Smooth muscle cell (in vitro differentiated cells): ENCODE results near the gene DLG5. TPM values are rescaled to one million over a fixed set of nuclear protein-coding genes. Genes with fewer than 3 reads are reported as not detected.

ENCODE experiments used
- DNase-seq: peaks from one replicate; lab custom pipeline; 2025; ENCODE audit not compliant: unreplicated experiment; lab: John Stamatoyannopoulos, UW
- H2AFZ ChIP-seq: fragments of 200-600 bp; sonication (generic); 2 replicates; pipeline ENCODE4 v1.6.0; 2016; ENCODE audit warnings: antibody characterized with exemption, low read depth, mild to moderate bottlenecking
- H3F3A ChIP-seq: fragments of 200-600 bp; sonication (generic); 2 replicates; pipeline ENCODE4 v1.6.0; 2017; ENCODE audit warnings: antibody characterized with exemption, low read depth
- H3K27ac ChIP-seq: fragments of 200-600 bp; sonication (generic); 2 replicates; pipeline ENCODE4 v1.5.1; 2016; ENCODE audit warnings: low read depth, mild to moderate bottlenecking
- H3K27me3 ChIP-seq: fragments of 200-600 bp; sonication (generic); 2 replicates; pipeline ENCODE4 v1.6.1; 2016; ENCODE audit warnings: low read depth, mild to moderate bottlenecking
- H3K36me3 ChIP-seq: fragments of 200-600 bp; sonication (generic); 2 replicates; pipeline ENCODE4 v1.5.1; 2016; ENCODE audit warnings: low read depth
- H3K4me1 ChIP-seq: fragments of 200-600 bp; sonication (generic); 2 replicates; pipeline ENCODE4 v1.5.1; 2016; ENCODE audit warnings: low read depth
- H3K4me2 ChIP-seq: fragments of 200-600 bp; sonication (generic); 2 replicates; pipeline ENCODE4 v1.6.0; 2016; ENCODE audit warnings: mild to moderate bottlenecking
- H3K4me3 ChIP-seq: fragments of 200-600 bp; sonication (generic); 2 replicates; pipeline ENCODE4 v1.5.1; 2016; ENCODE audit warnings: mild to moderate bottlenecking
- H3K79me2 ChIP-seq: fragments of 200-600 bp; sonication (generic); 2 replicates; pipeline ENCODE4 v1.6.0; 2016; ENCODE audit warnings: low read depth, mild to moderate bottlenecking
- H3K9ac ChIP-seq: fragments of 200-600 bp; sonication (generic); 2 replicates; pipeline ENCODE4 v1.6.0; 2016; ENCODE audit warnings: low read depth
- H3K9me3 ChIP-seq: fragments of 200-600 bp; sonication (generic); replicated peaks from 2 replicates; pipeline ENCODE4 v1.5.1; 2016; ENCODE audit warnings: low read depth
- H4K20me1 ChIP-seq: fragments of 200-600 bp; sonication (generic); 2 replicates; pipeline ENCODE4 v1.6.0; 2016; ENCODE audit warnings: low read depth
- WGBS: methylation state at CpG from one replicate; pipeline ENCODE4 v1.1.7; 2016; ENCODE audit warnings: low lambda C conversion rate; 5-methylcytosine and 5-hydroxymethylcytosine counted together
- polyA plus RNA-seq: library from polyadenylated mRNA; unstranded; fragments of >200 nt; fragmentation: Nextera tagmentation; extraction: Ambion mirVana; gene quantifications from 2 replicates; pipeline ENCODE4 v1.2.1, GENCODE V29; 2016
- total RNA-seq: library from RNA; depleted of rRNA; stranded (reverse); fragments of >200 nt; gene quantifications from 2 replicates; pipeline ENCODE4 v1.2.3, GENCODE V29; 2014
- TF ChIP-seq, protein P1 (sequence below): fragments of 200-600 bp; sonication (generic); IDR thresholded peaks from 2 replicates; pipeline ENCODE4 v1.5.1; 2017; ENCODE audit warnings: borderline replicate concordance, mild to moderate bottlenecking, antibody characterized with exemption; ENCODE audit not compliant: insufficient read depth, poor library complexity, severe bottlenecking

Gene DLG5
- total and polyA plus RNA-seq, 2 experiments from 2014 or later, result 11.3 to 21.8 TPM

DNA sequence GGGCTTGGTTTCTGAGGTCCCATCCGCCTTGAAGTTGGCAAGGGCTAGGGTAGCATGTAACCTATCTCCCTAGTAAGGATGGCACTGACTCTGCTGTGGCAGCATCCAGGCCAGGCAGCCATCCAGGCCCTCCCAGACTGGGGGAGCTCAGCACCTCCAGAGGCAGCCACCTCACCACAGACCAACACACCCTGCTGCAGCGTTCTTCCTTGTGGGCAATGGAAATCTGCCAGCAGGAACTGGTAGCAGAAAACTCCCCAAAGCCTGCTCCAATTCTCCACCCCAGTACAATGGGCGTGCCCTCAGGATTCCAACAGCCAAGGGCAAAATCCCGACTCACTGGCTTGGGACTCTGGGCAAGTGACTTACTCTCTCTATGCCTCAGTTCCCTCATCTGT lies 27.5 kb downstream of the DLG5 start:
- H3K36me3 ChIP-seq, result no peaks in the 10 kb centered on the region
- no peak overlapping the region for H3K9ac ChIP-seq
- H3F3A ChIP-seq, result no peaks in the 10 kb centered on the region
- no peak overlapping the region for H3K4me3 ChIP-seq
- H3K79me2 ChIP-seq, result peaks cover 89% of the 10 kb centered on the region
- H3K4me1 ChIP-seq, result no peaks in the 10 kb centered on the region
- no peak overlapping the region for H2AFZ ChIP-seq
- H3K4me2 ChIP-seq, result no peak overlapping the region
- H3K9me3 ChIP-seq, result no peaks in the 10 kb centered on the region
- WGBS, result 82% methylated on average over 4 of the region's 4 CpGs
- no peak for DNase-seq
- TF ChIP-seq, protein P1, sequence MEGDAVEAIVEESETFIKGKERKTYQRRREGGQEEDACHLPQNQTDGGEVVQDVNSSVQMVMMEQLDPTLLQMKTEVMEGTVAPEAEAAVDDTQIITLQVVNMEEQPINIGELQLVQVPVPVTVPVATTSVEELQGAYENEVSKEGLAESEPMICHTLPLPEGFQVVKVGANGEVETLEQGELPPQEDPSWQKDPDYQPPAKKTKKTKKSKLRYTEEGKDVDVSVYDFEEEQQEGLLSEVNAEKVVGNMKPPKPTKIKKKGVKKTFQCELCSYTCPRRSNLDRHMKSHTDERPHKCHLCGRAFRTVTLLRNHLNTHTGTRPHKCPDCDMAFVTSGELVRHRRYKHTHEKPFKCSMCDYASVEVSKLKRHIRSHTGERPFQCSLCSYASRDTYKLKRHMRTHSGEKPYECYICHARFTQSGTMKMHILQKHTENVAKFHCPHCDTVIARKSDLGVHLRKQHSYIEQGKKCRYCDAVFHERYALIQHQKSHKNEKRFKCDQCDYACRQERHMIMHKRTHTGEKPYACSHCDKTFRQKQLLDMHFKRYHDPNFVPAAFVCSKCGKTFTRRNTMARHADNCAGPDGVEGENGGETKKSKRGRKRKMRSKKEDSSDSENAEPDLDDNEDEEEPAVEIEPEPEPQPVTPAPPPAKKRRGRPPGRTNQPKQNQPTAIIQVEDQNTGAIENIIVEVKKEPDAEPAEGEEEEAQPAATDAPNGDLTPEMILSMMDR, result no peak
- no peak overlapping the region for H3K27ac ChIP-seq
- peaks cover 97% of the 10 kb centered on the region for H4K20me1 ChIP-seq
- no peaks in the 10 kb centered on the region for H3K27me3 ChIP-seq

- peaks cover 97% of the 10 kb centered on the region for H4K20me1 ChIP-seq
- WGBS, result 63% methylated on average over 19 of the region's 19 CpGs
- H3K36me3 ChIP-seq, result no peaks in the 10 kb centered on the region
- H3F3A ChIP-seq, result no peaks in the 10 kb centered on the region
- H3K4me3 ChIP-seq, result no peak overlapping the region
- H2AFZ ChIP-seq, result no peak overlapping the region
- H3K27ac ChIP-seq, result no peak overlapping the region
- no peaks in the 10 kb centered on the region for H3K9me3 ChIP-seq
- TF ChIP-seq, protein P1, result no peak
- peak overlapping the region; percentile 17 for H3K4me2 ChIP-seq
- no peaks in the 10 kb centered on the region for H3K27me3 ChIP-seq
- peaks cover 91% of the 10 kb centered on the region for H3K79me2 ChIP-seq
- no peak overlapping the region for H3K9ac ChIP-seq
- H3K4me1 ChIP-seq, result no peaks in the 10 kb centered on the region
- DNase-seq, result no peak
Observed at GRCh38 chr10:77898323-77899079, 28.1 kb downstream of the DLG5 start.

DNA sequence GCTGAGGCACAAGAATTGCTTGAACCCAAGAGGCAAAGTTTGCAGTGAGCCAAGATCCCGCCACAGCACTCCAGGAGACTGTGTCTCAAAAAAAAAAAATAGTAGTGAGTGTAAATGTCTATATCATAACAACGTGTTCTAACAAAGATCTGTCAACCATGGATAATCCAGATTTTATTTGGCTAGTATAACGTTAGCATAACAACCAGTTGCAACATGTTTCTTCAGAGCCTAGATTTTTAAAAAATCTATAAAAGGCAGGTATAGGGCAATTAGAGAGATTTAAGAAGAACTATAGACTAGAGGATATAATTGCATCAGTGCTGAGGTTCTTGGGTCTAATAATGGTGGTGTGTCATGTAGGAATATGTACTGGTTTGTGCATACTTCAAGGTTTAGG lies 30.5 kb downstream of the DLG5 start:
- Histone ChIP-seq H2AFZ (no peak overlapping the region), H3K9ac (no peak overlapping the region), H3K9me3 (no peaks in the 10 kb centered on the region), H3K27me3 (no peaks in the 10 kb centered on the region), H3F3A (no peaks in the 10 kb centered on the region), H3K36me3 (no peaks in the 10 kb centered on the region), H3K4me3 (no peak overlapping the region), H3K27ac (no peak overlapping the region), H4K20me1 (peaks cover 99% of the 10 kb centered on the region), H3K4me1 (peaks cover 9% of the 10 kb centered on the region), H3K79me2 (peaks cover 81% of the 10 kb centered on the region), H3K4me2 (no peak overlapping the region)
- TF ChIP-seq, protein P1, result no peak
- DNase-seq, result no peak
- 89% methylated on average over 3 of the region's 3 CpGs for WGBS

DNA sequence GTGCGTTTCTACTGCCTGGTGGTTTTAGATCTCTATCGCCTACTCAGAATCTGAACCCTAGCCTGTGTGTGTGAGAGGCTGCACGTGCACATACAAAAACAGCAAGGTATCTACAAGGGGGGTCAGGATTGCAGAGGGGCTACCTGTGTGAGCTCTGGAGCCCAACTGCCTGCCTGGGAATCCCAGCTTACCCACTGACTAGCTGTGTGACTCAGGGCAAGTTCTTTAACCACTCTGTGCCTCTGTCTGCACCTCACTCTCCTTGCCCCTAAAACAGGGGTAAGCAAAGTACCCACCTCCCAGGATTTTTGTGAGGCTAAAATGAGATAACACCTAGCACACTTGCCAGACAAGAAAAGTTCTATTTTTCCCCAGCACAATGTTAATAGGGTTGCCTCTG lies 32.5 kb downstream of the DLG5 start:
- peaks cover 99% of the 10 kb centered on the region for H4K20me1 ChIP-seq
- H3K27ac ChIP-seq, result no peak overlapping the region
- no peak overlapping the region for H3K9ac ChIP-seq
- H3K9me3 ChIP-seq, result no peaks in the 10 kb centered on the region
- H3K4me1 ChIP-seq, result peaks cover 16% of the 10 kb centered on the region
- H3K36me3 ChIP-seq, result no peaks in the 10 kb centered on the region
- TF ChIP-seq, protein P1, result no peak
- H3K79me2 ChIP-seq, result peaks cover 76% of the 10 kb centered on the region
- 66% methylated on average over 3 of the region's 3 CpGs for WGBS
- no peaks in the 10 kb centered on the region for H3F3A ChIP-seq
- H2AFZ ChIP-seq, result no peak overlapping the region
- H3K4me2 ChIP-seq, result no peak overlapping the region
- no peak for DNase-seq
- no peak overlapping the region for H3K4me3 ChIP-seq
- H3K27me3 ChIP-seq, result no peaks in the 10 kb centered on the region
